ENCODE results near the gene TPM4. TPM values are rescaled to one million over a fixed set of nuclear protein-coding genes. Genes with fewer than 3 reads are reported as not detected.

Gene TPM4
- total RNA-seq, 1 donor from 2014 or later = 619 TPM

DNA sequence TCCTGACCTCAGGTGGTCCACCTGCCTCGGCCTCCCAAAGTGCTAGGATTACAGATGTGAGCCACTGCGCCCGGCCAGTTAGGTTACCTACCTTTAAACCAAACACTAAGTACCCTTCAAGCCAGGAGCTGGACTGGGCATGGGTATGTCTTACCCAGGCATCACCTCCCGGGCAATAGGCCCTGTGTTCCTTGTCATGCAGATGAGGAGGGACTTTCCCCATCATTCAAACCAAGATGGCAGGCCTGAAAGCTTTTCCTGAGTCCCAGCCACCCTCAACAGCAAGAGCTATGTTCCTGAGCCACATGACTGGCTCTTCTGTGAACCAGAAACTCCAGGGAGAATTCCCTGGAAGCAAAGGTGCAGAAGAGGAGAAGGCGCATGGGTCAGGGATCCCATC, 44.8 kb downstream of the TPM4 start:
- intact Hi-C loops (cut with DNase I) = no loop called here

GRCh38 chr19:16121967-16122366, 45.7 kb downstream of the TPM4 start:
- Histone ChIP-seq H3K4me1 (no peaks in the 10 kb centered on the region), H3K27me3 (no peaks in the 10 kb centered on the region), H3K9me3 (no peaks in the 10 kb centered on the region), H3K4me3 (no peak overlapping the region), H3K27ac (no peak overlapping the region), H3K36me3 (peaks cover 80 to 87% of the 10 kb centered on the region in 2 donors)
- TF ChIP-seq, protein P1, sequence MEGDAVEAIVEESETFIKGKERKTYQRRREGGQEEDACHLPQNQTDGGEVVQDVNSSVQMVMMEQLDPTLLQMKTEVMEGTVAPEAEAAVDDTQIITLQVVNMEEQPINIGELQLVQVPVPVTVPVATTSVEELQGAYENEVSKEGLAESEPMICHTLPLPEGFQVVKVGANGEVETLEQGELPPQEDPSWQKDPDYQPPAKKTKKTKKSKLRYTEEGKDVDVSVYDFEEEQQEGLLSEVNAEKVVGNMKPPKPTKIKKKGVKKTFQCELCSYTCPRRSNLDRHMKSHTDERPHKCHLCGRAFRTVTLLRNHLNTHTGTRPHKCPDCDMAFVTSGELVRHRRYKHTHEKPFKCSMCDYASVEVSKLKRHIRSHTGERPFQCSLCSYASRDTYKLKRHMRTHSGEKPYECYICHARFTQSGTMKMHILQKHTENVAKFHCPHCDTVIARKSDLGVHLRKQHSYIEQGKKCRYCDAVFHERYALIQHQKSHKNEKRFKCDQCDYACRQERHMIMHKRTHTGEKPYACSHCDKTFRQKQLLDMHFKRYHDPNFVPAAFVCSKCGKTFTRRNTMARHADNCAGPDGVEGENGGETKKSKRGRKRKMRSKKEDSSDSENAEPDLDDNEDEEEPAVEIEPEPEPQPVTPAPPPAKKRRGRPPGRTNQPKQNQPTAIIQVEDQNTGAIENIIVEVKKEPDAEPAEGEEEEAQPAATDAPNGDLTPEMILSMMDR (IDR thresholded peaks at IDR 0.05) = no peak
- no peak for DNase-seq (ENCODE audit: low spot score in 2 of 2)
- intact Hi-C loops (cut with DNase I) = no loop called here

More for the DNA sequence above, 44.8 kb downstream of the TPM4 start:
- Histone ChIP-seq H3K36me3 (peaks cover 72 to 79% of the 10 kb centered on the region in 2 donors), H3K27me3 (no peaks in the 10 kb centered on the region), H3K9me3 (no peaks in the 10 kb centered on the region), H3K4me3 (no peak overlapping the region), H3K27ac (no peak overlapping the region), H3K4me1 (no peaks in the 10 kb centered on the region)
- TF ChIP-seq, protein P1 (IDR thresholded peaks at IDR 0.05) = no peak
- DNase-seq (ENCODE audit: low spot score in 2 of 2) = no peak

- Histone ChIP-seq H3K27me3 (no peaks in the 10 kb centered on the region), H3K4me1 (no peaks in the 10 kb centered on the region), H3K36me3 (peaks cover 84 to 95% of the 10 kb centered on the region in 2 donors), H3K4me3 (no peak overlapping the region), H3K9me3 (no peaks in the 10 kb centered on the region), H3K27ac (no peak overlapping the region)
- intact Hi-C loops (cut with DNase I) = no loop called here
- TF ChIP-seq, protein P1 (IDR thresholded peaks at IDR 0.05) = no peak
- no peak for DNase-seq (ENCODE audit: low spot score in 2 of 2)
Observed at GRCh38 chr19:16124953-16125352, 48.7 kb downstream of the TPM4 start.

DNA sequence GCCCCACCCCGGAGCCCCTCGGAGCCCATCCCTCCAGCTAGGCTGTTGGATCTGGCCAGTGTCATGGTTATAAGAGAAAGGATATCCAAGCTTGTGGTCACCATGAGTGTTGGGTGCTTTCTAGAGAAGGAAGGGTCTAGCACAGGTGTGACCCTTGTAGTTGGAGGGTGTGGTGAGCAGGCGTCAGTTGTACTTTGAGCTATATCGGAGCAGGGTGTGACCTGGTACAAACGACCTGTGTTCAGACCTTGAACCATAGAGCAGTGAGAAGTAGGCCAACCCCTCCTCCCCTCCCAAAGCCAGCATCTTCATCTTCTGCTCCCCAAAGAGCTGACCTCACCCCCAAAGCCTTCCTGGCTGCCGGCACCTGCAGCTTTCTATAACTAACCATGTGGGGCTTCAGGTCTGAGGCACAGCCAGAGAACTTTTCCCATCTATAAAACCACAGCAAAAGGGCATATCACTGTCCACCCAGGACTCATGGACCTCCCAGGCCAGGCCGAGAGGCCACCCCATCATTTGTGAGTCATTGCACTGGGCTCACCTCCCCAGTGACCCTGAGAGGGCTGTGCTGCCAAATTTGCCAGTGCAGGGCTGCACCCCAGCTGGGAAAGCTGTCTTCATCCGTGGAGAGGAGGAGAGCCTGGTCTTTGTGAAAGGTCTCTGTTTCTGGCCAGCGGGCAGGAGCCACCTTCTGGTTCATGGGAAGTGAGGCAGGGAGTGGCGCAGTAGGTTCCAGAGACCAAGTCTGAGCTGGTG, 49.6 kb downstream of the TPM4 start:
- DNase-seq (ENCODE audit: low spot score in 2 of 2) = no peak
- H3K9me3 ChIP-seq = no peaks in the 10 kb centered on the region
- H3K4me1 ChIP-seq = no peaks in the 10 kb centered on the region
- H3K27me3 ChIP-seq = no peaks in the 10 kb centered on the region
- intact Hi-C loops (cut with DNase I) = no loop called here
- TF ChIP-seq, protein P1 (IDR thresholded peaks at IDR 0.05) = no peak
- H3K27ac ChIP-seq = no peak overlapping the region
- H3K4me3 ChIP-seq = no peak overlapping the region
- H3K36me3 ChIP-seq = peaks cover 89 to 95% of the 10 kb centered on the region in 2 donors

- Histone ChIP-seq H3K27ac (no peak overlapping the region), H3K36me3 (peaks cover 85 to 93% of the 10 kb centered on the region in 2 donors), H3K9me3 (no peaks in the 10 kb centered on the region), H3K27me3 (no peaks in the 10 kb centered on the region), H3K4me1 (no peaks in the 10 kb centered on the region), H3K4me3 (no peak overlapping the region)
- no peak for DNase-seq (ENCODE audit: low spot score in 2 of 2)
- intact Hi-C loops (cut with DNase I) = no loop called here
- TF ChIP-seq, protein P1 (IDR thresholded peaks at IDR 0.05) = no peak
Observed at GRCh38 chr19:16127080-16127479, 50.8 kb downstream of the TPM4 start.
